Stimulated activated CD4-positive, alpha-beta T cell treated with anti-CD3 and anti-CD28 coated beads, Interleukin-1b, Interleukin-23, amount 100 ng/mL, for 4 hours (primary cell): ENCODE data around the gene TFEB.

Source experiments
- DNase-seq, 2 donors: peaks; one replicate each; pipeline ENCODE4 v3.0.0-alpha.2; 2020; ENCODE audit warnings: low read depth in 2 of 2

TFEB gene

GRCh38 chr6:41735427-41736185 lies at the start of gene TFEB:
Gene TFEB, minus strand, starts transcription at chr6:41735608. Its CDS starts 44,395 bp downstream, at chr6:41691213.
- DNase-seq, result peak; percentile 94

GRCh38 chr6:41784581-41785171 lies 49.3 kb upstream of the TFEB start:
- no peak for DNase-seq

GRCh38 chr6:41783106-41783780 lies 47.8 kb upstream of the TFEB start:
- DNase-seq, result no peak

DNA sequence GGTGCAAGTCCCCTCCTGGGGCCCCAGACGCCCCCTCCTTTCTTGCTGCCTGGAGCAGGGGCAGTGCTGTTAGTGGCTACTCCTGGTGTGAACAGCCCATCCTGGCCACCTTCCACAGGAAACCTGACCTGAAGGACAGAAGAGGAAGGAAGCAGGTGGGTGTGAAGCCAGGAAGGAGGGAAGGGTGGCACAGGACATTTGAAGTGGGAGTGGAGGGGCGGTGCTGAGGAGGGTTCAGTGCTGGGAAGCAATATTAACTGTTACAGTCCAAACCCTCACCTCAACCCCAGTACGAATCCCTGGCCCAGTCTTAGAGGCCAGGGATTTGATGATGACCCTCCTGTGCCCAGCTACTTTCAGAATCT lies 45.9 kb upstream of the TFEB start:
- DNase-seq, result no peak

DNA sequence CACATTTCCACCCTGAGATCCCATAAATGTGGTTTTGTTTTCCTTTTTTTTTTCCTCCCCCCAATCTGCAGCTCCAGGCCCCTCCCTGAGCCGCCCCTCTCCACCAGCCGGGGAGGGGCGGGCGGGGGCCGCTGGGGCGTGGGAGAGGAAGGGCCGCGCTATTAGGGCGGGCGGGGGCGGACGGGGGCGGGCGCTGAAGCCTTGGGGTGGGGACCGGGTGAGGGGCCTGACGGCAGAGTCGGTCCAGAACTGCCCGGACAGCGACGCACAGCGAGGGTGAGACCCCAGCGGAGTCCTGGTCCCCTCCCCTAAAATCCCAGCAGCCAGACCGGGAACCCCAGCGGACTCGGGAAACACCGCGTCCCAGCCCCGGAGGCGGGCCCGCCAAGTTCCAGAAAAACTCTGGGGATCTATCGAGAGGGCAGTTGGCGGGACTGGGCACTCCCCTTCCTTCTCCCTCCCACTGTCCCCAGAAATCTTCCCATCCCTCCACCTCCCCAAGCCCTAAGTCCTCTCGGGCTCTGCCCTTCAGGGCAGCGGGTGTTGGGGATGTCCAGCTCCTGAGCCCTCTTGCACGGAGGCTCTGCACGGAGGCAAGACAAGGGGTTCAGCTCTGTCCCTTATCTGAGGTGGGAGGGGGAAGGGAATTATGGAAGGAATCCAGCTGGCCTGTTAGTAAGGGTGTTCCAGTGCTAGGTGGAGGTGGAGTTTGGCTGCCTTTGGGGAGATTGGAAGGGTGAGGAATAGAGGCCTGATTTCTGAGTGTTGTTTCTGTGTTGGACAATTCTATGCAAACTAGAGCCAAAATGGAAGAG lies 45.4 kb upstream of the TFEB start, which contains the start of gene PRICKLE4:
Gene PRICKLE4 (plus strand): TSS at position 232 of the 815 bp plus-strand sequence. CDS start 2,692 bp downstream, outside the sequence.
- no peak for DNase-seq

DNA sequence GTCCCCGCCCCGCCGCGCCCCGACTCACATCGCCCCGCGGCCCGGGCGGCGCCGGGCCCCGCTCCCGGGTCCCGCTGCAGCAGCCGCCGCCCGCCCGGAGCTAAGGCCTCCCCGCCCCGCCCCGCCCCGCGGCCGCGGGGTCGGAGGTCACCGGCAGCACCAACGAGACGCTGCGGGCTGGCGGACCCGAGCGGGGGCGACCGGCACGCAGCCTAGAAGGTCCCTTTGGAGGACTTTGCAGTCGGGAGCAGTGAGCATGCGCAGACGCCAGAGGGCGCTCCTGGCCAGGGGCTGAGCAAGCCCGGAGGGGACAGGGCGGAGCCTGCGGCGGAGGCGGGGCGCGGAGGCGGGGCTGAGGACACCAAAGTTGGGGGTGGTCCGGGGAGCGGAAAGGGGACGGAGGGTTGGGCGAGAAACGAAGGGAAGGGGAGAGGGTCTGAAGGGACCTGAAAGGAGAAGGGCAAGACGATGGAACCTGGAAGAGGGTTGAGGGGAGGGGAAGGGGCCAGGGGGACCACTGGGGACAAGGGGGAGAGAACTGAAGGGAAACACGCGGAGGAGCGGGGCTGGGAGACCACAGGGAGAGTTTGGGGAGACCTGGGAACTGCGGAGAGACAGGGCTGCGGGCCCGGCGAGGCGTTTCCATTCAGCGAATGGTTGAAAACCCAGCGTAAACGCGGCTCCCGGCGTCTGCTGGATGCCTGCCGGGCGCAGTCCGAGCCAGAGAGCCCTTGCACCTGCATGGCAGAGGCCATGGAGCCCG lies 44.6 kb upstream of the TFEB start, which contains the start of gene FRS3:
Gene FRS3 (minus strand): TSS at position 113 of the 763 bp plus-strand sequence. CDS start 2,913 bp downstream, outside the sequence.
- DNase-seq, result peak; percentile 100

- DNase-seq, result no peak
Measured at GRCh38 chr6:41779336-41779735, 43.9 kb upstream of the TFEB start.

- no peak for DNase-seq
Measured at GRCh38 chr6:41778895-41779294, 43.5 kb upstream of the TFEB start.

- no peak for DNase-seq
Measured at GRCh38 chr6:41777551-41778285, 42.3 kb upstream of the TFEB start.

DNA sequence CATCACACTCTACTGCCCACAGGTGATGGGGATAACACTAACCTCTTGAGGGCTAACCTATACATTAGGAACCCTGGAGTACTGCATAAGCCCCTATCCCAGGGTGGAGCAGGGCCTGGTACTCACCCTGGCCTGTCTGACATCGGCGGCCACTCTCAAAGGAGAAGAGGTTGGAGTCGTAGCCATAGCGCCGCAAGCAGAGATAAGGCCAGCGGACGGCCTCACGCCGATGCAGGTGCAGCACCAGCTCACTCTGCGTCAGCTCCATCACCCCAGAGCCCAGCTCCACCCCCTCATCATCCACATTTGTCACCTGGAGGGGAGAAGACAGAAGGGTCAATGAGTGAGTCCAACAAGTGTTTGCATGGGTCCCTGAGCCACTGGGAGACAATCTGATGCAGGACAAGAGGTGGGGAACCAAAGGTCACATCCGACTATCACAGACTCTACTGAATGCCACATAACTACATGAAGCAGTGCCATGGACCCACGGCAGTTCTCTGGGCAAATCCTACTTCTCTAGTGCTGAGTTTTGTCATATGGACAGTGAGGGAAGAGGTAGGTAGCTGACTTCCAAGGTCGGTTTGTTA lies 40.0 kb upstream of the TFEB start:
- DNase-seq, result no peak

- no peak for DNase-seq
Measured at GRCh38 chr6:41774841-41775240, 39.4 kb upstream of the TFEB start.

DNA sequence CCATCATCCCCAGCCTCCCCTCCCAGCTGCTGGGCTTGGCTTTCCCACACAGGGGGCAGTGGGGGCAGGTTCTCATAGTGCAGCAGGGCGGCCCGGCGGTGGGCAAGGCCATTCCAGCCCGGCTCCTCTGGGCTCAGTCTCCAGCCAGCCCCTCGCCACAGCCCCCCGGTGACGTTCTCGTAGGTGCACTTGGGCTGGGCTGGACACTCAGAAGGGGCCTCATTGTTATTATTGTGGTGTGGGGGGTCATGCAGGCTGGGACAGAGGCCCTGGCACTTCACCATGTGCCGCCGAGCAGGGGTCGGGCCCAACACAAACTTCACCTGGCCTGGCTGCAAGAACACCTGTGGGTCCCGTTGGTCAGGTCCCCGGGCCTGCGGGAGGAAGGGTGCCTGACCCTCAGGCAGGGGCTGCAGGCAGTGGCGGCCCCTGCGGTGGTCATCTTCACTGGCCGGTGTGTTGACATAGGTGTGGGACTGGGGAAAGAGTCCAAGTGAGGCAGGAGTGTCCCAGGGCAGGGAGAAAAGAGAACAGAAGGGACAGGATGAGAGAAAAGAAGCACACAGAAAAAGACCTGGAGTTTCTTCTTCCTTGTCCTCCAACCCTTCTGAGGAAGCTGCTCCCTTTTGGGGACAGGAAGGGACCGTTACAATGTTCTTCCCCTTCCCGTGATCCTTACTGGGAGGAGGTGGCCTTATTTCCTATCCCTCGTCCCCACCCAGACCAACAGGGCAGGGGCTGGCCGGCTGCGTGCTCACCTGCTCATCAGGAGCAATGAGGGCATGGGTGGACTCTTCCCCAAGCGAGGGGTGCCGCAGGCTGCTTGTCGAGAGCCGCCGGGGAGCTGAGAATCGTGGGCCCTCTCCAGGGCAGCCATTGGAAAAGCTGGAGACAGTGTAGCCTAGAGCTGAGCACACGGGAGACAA lies 35.9 kb upstream of the TFEB start:
- no peak for DNase-seq

- no peak for DNase-seq
Measured at GRCh38 chr6:41770381-41771057, 35.1 kb upstream of the TFEB start.

DNA sequence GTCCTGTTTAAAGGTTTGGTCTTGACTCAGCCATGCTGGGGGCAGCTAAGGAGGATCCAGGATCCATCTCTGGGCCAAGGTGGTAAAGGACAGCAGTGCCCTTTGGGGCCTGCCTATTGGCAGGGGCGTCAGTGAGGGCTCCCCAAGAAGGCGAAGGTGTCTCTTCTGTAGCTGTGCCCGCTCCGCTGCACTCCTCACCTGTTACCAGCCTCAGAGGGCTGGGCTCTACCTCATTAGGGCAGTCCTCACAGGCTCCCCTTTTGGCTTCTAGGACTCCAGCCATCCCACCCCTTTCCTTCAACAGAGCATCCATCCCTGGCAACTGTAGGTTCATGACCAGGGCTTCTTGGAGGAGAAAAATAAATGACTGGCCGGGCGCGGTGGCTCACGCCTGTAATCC lies 34.0 kb upstream of the TFEB start:
- DNase-seq, result no peak

- no peak for DNase-seq
Measured at GRCh38 chr6:41768545-41769308, 33.3 kb upstream of the TFEB start.

DNA sequence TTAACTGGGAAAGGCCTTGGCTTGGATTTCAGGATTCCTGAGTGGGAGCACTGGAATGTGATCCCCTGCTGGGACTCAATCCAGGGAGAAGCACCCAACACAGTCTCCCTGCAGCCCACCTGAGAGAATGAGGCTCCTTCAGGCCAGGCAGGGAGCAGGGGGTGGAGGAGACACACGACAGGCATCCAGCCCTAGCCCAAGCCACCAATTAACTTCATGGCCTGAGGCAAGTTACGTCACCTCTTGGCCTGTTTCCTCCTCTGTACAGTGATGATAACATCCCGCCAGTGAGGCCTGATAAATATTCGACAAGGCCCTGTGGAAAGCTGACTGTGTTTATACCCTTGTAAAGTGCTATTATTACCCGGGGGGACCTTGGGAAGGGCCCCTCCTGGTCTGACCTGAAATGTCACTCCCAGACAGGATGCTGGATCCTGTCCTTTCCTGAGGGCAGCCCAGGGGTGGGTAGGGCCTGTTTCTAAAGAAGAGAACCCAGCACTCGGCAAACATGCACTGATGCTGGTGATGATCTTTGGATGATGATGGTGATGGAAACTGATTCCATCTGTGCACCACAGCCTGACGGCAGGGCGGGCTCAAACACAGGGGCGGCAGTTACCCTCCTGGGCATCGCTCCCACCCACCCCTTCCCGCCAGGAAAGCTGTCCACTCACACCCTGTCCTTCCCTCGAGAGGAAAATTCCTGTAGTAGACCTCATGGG lies 31.9 kb upstream of the TFEB start:
- no peak for DNase-seq
